Umbilical cord (tissue), 2 donors: ENCODE measurements around the gene BACH2. TPM values are rescaled to one million over a fixed set of nuclear protein-coding genes. Genes with fewer than 3 reads are reported as not detected.
"Not testable (repeated sequence)": the region's sequence is repeated elsewhere in the genome, so short reads cannot be mapped to it uniquely, and the experiment has no call there.

Source experiments
- DNase-seq: peaks from one replicate; pipeline ENCODE4 v3.0.0-alpha.2; 2015; ENCODE audit warnings: low spot score
- total RNA-seq: library from RNA; depleted of rRNA; stranded (reverse); fragments of >200 nt; gene quantifications from one replicate; pipeline ENCODE4 v1.2.3, GENCODE V29; 2014; ENCODE audit warnings: low replicate concordance; ENCODE audit not compliant: insufficient read depth

The BACH2 gene
- total RNA-seq, 1 donor from 2014 or later, result 7.9 TPM

DNA sequence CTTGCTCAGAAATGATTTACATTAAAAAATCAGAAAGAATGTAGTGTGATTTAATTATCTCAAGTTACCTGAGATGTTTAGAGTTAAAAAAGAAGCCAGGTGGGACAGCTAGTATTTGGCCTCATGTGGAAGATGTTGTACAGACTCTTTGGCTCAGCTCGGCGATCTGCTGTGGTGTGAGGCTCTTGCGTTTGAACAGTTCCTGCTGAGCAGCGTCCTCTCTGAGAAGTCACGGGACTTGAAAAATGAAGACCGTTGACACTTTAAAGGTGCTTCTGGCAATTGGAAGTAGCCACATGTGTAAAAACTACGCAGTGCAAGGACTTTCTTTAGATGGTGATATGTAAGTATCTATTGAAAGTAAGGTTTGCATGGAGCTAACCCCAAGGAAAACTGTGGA is 169.0 kb downstream of the BACH2 start:
- DNase-seq, result no peak

DNA sequence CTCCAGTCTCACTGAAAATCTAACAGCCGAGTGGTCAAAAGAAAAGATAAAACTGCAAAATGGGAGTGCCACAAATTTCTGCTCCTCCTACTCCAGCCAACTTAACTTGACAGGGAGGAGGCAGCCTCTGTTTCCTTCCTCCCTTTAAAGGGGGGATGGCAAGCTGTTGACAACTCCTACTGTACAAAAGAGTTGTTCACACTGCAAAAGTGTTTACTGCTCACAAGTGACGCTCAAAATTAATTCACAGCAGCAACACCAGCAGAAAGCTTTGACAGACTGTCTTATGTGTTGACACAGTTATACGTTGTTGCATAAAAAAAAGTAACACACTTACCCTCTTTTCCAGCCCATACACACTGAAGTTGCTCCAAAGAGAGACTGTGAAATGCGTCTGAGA is 169.8 kb downstream of the BACH2 start:
- no peak for DNase-seq

DNA sequence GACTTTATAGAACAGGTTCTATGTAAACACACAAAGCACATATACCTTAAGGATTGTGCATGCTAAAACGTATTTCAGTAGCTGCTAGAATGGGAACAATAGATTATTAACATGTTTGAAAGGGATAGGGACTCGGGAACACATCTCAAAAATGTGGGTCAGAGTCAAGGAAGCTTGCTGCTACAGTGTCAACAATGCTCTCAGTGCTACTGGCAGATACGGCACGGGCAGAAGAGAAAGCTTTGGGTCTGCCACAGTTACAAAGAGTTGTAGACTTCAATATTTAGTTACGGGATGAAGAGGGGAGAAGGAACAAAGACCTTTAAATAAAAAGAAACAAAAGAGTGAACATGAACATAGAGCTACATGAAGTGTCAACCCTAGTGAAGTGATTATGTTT is 170.5 kb downstream of the BACH2 start:
- DNase-seq, result no peak

DNA sequence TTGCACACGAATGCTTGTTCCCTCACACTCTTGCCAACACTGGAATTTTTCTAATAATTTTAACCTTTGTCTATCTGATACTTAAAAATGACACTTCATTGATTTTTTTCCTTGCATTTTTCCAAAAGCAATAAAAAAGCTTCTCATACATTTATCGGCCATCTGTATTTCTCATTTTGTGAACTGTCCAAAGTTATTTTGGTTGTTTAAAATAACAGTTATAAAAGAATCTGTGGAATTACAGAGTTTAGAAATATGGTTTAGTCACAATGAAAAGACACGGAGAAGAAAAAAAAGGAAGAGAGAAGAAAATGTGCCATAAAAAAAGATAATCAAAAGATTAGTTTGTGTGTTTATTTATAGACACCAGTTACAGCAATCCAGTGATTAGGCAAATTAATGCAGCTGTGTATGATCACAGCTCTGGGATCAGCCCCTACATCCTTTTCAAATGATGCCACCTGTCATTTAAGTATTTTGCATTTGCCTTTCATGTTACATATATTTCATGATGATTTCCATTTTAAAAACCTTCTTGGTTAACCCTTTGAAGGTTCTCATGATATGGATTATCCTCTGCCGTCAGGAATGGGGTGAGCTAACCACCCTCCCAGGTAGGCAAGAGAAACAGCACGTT is 171.7 kb downstream of the BACH2 start:
- no peak for DNase-seq

DNA sequence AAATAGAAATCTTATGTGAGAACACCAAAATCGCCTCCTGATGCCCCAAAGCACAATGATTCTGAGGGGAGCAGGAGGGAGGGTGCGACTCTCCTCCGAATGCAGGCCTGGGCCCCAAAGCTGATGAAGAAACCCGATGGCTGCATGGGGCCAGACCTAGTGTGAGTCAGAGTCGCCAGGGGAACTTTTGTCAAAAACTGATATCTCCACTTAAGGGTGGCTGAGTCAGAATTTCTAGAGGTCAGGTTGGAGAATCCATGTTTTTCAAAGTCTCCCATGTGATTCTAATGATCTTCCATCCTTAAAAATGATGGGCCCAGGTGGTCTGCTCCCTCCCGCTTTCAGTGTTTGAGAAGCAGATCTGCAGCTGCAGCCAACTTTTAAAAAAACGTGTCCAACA is 172.8 kb downstream of the BACH2 start:
- DNase-seq, result no peak

DNA sequence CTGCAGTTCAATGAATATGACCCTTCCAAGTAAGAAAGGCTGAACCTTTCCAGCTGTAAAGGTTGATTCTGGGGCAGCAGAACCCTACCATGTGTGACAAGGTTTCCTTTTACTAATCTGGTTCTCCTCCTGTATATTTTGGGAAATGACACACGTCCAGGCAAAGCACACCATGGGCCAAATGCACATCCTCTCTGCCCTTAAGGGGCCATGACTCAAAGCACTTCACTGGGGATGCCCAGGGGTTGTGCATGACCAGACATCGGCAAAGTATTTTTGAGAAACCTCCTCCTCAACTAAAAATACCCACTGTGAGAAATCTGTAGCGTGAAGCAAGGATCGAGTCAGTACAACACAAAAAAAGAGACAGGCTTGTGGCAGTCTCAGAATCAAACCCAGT is 174.7 kb downstream of the BACH2 start:
- DNase-seq, result no peak

DNA sequence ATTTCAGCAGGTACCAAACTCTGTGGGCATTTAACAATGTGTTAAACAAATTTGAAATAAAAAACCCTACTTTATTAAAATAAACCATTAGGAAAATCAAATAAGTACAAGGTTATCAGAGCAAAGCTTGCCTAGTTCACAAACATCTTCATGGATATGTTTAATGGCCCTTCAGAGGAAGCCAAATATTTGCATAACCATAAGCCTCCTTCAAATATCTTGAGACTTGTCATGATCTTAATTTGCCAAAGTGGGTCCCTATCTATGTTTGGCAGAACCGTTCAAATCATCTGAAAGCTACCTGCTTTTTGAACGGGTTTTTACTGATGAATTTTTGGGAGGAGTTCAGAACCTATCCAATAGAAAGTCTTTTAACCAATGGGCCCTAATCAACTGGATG is 176.3 kb downstream of the BACH2 start:
- DNase-seq, result no peak

DNA sequence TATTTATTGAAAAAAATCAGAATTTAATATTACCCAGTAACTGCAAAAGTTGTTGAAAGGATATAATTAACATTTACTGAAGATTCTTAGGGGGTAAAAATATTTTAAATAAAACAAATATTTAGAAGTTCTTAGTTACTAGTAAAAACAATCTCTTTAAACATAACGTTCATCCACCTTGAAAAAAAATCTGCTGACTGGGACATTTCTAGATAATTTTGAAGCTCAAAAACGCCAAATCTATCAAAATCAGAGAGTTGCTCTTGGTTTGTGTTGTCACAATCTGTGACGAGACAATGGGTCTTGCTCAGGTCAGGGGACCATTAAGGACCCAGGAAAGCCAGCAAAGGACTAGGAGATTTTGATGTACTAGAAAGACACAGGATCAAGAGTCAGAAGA is 177.0 kb downstream of the BACH2 start:
- no peak for DNase-seq

DNA sequence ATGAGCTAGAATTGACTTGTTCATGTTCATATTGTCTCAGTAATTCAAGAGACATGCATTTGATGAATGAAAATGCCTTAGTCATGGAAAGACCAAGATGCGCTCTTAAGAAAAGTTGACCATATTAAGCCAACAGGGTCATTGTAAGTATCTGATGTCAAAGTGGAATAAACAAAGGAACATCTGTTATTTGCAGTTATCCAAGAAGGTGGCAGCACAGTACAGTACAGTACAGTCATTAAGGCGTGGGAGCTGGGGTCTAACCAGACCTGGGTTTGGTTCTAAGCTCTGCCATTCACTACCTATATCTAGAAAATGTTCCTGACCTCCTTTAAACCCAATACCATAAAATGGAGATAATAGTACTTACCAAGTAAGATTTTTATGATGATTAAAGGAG is 178.1 kb downstream of the BACH2 start:
- DNase-seq, result no peak

DNA sequence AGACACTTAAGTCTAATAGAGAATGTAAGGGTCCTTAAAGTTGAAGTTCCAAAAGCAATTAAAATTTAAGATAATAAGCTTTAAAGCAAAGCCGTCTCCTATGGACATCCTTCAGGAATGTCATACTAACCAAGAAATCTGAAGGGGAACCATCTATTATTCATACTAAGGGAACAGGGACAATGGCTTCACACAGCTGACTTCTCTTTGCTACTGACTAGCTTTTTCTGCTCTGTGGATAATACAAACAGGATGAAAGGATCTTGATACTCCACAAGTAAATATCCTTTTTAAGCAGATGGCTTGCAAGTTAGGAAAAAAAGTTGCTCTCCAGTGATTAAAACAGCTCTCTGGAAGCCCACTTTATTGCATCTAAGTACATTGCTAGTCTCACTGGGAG is 178.6 kb downstream of the BACH2 start:
- DNase-seq, result no peak

DNA sequence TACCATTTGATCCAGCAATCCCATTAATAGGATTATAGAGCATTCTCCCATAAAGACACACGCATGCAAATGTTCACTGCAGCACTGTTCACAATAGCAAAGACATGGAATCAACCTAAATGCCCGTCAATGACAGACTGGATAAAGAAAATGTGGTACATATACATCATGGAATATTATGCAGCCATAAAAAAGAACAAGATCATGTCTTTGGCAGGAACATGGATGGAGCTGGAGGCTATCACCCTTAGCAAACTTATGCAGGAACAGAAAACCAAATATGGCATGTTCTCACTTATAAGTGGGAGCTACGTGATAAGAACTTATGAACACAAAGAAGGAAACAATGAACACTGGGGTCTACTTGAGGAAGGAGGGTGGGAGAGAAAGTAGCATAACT is 180.5 kb downstream of the BACH2 start:
- DNase-seq, result not testable (repeated sequence)

DNA sequence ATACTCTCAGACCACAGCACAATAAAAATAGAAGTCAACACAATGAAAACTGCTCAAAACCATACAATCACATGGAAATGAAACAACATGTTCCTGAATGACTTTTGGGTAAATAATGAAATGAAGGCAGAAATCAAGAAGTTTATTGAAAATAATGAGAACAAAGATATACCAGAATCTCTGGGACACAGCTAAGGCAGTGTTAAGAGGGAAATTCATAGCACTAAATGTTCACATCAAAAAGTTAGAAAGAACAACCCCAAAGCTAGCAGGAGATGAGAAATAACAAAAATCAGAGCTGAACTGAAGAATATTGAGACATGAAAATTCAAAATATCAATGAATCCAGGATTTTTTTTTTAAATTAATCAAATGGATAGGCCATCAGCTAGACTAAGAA is 183.3 kb downstream of the BACH2 start:
- DNase-seq, result no peak

DNA sequence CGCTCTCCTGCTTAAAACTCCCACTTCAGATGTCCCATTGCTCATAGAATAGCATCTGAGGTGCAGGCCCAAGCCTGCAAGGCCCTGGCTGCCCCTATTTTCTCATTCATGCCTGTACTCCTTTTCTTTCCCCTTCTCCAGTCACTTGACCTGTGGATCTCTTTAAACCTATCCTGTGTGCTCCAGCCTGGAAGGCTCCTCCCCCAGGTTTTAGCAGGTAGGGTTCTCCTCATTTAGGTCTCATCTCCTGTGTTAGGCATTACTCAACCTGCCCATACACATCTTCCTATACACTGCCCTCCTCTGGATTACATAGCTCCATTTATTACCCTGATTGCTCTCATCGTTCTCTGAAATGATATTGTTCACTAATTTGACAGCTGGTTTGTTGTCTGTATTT is 185.3 kb downstream of the BACH2 start:
- no peak for DNase-seq

DNA sequence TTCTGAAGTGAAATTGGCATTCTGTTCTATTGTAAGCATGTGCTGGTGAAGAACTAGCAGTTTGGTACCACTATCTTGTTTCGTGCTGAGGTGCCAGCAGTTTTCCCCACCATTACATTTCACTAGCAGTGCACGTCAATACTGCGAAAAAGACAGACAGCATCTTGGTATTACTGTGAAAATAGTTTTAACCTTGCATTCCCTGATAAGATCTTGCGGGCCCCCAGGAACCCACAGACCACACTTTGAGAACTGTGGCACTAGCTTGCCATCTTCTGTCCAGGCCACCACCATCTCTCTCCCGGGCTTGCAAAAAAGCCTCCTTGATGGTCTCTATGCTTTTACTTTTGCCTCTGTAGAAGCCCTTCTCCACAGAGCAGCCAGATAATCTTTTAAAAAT is 185.7 kb downstream of the BACH2 start:
- no peak for DNase-seq

DNA sequence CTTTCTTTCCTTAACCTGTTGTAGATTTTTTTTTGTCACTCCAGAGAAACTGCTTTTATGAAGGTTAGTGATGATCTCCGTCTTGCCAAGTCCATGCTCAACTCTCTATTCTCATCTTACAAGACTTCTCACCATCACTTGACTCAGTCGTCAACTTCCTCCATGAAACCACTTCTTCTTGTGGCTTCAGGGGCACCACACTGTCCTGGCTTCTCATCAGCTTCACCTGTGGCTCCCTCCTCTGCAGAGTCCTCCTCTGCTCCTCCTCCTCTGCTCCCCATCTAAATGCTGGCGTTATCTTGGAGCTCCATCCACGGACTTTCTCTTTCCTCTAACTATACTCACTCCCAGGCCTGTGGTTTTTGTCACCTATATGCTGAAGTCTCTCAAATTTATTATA is 187.5 kb downstream of the BACH2 start:
- no peak for DNase-seq

DNA sequence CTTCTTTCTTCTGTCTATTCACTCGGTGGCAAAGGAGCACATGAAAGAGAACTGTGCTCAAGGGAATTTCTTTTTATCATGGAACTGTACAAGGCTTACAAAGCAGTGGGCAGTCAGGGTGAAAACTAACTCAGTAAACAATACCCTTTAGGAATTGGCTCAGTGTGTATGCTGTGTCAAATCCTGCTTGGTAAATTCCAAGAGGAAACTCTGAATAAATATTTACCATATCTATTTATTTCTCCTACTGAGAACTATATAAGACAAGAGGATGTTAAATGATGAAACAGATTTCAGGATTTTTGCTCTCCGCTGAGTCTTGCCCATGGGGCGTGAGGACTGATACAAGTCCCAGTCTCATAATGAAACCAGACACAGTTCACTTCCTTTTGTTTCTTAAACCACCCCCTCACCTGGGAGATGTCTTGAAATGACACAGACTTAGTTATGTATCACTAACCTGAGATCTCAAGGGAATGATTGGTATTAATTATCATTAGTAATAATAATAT is 188.8 kb downstream of the BACH2 start:
- no peak for DNase-seq

DNA sequence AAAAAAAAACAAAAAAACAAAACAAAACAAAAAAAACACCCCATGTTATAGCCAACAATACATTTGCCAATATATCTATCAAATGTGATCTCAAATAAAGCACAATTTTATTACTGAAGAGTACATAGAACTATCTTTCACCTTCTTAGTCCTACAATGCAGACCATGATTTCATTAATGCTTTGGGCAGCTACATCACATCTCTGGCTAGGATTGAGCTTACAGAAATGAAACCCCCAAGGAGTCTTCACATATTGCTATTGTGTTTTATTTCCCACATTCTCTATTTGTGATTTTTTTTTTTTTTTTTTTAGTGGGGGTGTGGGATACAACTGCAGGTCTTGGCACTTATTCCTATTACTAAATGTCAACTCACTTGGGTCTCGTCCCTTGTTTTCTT is 189.3 kb downstream of the BACH2 start:
- no peak for DNase-seq

DNA sequence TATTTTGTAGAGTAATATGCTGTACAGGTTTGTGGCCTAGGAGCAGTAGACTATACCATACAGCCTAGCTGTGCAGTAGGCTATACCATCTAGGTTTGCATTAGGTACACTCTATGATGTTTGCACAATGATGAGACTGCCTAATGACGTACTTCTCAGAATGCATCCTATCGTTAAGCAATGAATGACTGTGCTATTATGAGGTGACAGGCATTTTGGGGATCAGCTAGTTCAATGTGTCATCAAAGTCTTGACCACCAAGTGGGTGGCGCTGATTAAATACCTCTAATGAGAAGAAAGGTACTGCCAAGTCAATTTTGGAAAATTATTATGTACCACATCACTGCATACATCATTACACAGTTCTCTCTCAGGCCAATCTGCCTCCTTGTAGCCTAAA is 190.2 kb downstream of the BACH2 start:
- no peak for DNase-seq

DNA sequence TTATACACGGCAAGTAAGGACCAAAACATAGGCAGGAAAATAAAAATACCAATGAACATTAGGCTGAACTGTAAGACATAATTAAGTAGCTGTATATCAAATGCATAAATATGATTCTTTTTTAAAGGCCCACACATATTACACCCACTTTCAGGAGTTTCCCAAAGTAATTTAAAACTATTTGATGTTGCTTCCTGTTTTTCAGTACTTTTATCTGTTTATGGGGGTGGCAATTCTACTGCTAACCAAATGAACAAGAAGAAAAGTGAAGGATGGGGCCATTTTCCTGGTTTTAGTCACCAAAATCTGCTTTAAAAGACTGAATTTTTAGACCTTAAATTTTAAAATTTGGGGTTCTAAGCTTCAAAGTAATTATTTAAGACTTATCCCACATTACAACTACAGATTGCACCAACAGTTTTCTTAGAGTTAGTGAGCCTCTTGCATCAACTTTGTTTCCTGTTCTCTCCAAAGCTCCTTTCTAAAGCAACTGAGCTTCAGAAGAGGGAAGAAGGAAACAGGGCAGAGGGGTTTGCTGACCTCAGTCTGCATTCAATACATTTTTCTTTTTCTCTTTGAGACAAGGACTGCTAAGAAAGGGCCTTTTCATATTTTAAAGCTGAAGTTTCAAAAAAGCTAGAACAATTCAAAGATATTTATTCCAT is 191.0 kb downstream of the BACH2 start:
- no peak for DNase-seq

DNA sequence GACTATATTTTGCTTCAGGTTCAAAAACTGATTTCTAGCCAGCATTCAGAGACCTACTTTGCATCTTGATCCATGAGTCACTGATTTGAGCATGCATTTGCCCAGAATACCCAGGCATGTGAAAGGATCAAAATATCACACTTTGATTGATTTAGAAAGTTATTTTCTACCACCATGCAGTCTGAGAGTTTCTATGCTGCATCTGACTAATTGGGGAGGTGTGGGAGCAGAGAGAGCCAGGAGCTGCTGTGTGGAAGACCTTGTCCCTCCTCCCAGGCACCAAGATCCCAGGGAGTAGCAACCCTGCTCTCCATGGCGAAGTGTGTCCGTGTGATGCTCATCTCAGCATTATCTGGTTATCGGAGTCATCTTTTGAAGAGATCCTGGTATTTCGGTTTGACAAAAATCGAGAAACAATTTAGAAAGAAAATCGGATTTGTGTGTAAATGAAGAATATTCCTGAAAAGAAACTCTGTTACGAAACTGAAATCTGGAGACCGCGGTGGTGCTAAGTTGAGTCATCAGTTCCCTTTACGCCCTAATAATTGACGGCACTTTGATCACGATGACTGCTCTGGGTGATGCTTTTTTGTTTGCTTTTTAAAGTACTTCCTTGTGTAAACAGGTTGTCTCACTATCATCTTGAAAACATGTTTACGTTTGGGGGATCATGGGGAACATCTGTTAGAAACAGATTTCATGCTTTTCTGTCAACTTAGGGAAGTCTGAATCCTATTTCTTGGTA is 193.4 kb downstream of the BACH2 start:
- DNase-seq, result no peak

DNA sequence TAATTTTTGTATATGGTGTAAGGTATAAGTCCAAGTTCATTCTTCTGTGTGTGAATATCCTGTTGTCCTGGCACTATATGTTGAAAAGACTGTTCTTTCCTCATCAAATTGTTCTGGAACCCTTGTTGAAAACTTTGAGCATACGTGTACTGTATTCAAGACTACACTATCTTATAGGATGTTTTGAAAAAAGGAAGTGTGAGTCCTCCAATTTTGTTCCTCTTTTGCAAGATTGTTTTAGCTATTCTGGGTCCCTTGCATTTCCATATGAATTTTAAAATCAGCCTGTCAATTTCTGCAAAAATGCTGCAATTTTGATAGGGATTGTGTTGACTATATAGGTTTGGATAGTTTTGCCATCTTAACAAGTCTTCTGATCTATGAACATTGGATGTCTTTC is 195.2 kb downstream of the BACH2 start:
- DNase-seq, result no peak

DNA sequence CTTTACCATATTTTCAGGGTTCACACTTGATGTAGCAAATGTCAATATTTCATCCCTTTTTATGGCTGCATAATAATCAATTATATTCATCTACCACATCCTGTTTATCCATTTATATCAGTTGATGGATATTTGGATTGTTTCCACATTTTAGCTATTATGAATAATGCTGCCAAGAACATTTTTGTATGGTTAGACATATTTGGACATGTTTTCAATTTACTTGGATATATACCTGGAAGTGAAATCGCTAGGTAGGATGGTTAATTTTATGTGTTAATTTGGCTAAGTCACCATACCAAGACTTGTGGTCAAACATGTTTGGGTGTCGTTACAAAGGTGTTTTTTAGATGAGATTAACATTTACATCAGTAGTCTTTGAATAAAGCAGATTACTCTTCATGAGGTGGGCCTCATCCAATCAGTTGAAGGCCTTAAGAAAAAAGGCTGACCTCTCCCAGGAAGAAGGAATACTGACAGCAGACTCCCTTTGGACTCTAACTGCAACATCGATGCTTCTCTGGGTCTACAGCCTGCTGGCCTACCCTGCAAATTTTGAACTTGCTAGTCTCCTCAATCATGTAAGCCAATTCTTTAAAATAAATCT is 196.5 kb downstream of the BACH2 start:
- DNase-seq, result no peak

DNA sequence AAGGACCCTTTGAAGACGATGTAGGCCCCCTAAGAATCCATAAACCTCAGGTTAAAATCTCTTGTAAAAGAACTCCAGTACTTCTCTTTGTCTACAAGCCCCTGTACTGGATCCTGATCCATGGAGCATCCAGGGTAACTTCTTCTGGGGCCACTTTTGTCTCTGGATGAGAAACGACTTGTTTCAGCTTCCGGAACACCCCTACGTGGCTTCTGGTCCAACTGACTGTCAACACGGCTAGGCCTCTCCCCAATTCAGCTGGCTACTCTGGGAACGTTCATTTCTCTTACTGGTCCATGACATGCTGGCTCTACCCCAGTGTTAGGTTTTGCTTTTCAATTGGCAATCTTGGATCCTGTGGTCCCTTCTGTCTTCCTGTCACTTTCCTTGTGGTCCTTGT is 198.0 kb downstream of the BACH2 start:
- DNase-seq, result no peak
